PC-9 (cell line): ENCODE data around the gene PPM1H. TPM values are rescaled to one million over a fixed set of nuclear protein-coding genes. Genes with fewer than 3 reads are reported as not detected.

Experiments used
- BruUV-seq: library from RNA; stranded (reverse); fragments of 400-500 nt; replicated peaks from 2 replicates; lab custom pipeline; 2021; lab: Mats Ljungman, UMichigan
- CTCF ChIA-PET: fragments of 300-600 bp; sonication (Branson Sonifier 250); formaldehyde crosslinking; loops from one replicate; lab custom pipeline; 2022; ENCODE audit warnings: antibody characterized with exemption; lab: Charles Lee
- POLR2A ChIA-PET: fragments of 300-600 bp; sonication (Branson Sonifier 250); formaldehyde crosslinking; loops from one replicate; lab custom pipeline; 2022; ENCODE audit warnings: antibody characterized with exemption; ENCODE audit not compliant: unreplicated experiment; lab: Charles Lee
- DNase-seq, 2 experiments: peaks; one replicate each; pipeline versions ENCODE4 v3.0.0 to v3.0.0-alpha.2; 2015 to 2022; ENCODE audit warnings: mixed read lengths in 1 of 2
- H2AFZ ChIP-seq: fragments of 200-600 bp; sonication (generic); 2 replicates; pipeline ENCODE4 v1.8.1; 2017; ENCODE audit warnings: antibody characterized with exemption
- H3F3A ChIP-seq: fragments of 200-600 bp; sonication (generic); 2 replicates; pipeline ENCODE4 v1.8.1; 2017; ENCODE audit warnings: antibody characterized with exemption, mild to moderate bottlenecking, low read depth; ENCODE audit not compliant: insufficient read depth
- H3K27ac ChIP-seq: fragments of 200-600 bp; sonication (generic); 2 replicates; pipeline ENCODE4 v1.6.1; 2016; ENCODE audit warnings: mixed run types
- H3K27me3 ChIP-seq: fragments of 200-600 bp; sonication (generic); 2 replicates; pipeline ENCODE4 v1.6.1; 2016; ENCODE audit warnings: low read depth, mixed run types; ENCODE audit not compliant: insufficient read depth
- H3K36me3 ChIP-seq: fragments of 200-600 bp; sonication (generic); 2 replicates; pipeline ENCODE4 v1.6.1; 2016; ENCODE audit warnings: low read depth, mixed run types
- H3K4me1 ChIP-seq: fragments of 200-600 bp; sonication (generic); replicated peaks from 2 replicates; pipeline ENCODE4 v1.6.1; 2016; ENCODE audit warnings: mixed run types; ENCODE audit not compliant: insufficient read depth
- H3K4me2 ChIP-seq: fragments of 200-600 bp; sonication (generic); 2 replicates; pipeline ENCODE4 v1.6.1; 2017; ENCODE audit warnings: mixed run types
- H3K4me3 ChIP-seq: fragments of 200-600 bp; sonication (generic); 2 replicates; pipeline ENCODE4 v1.6.1; 2016; ENCODE audit warnings: mixed run types
- H3K79me2 ChIP-seq: fragments of 200-600 bp; sonication (generic); 2 replicates; pipeline ENCODE4 v1.6.1; 2017; ENCODE audit warnings: low read depth, mixed run types
- H3K9me2 ChIP-seq: fragments of 200-600 bp; sonication (generic); 2 replicates; pipeline ENCODE4 v1.8.1; 2017; ENCODE audit warnings: mild to moderate bottlenecking; ENCODE audit not compliant: insufficient read depth
- H3K9me3 ChIP-seq: fragments of 200-600 bp; sonication (generic); 2 replicates; pipeline ENCODE4 v1.8.1; 2016; ENCODE audit warnings: low read depth; ENCODE audit not compliant: insufficient read depth
- H4K20me1 ChIP-seq: fragments of 200-600 bp; sonication (generic); 2 replicates; pipeline ENCODE4 v1.8.1; 2017; ENCODE audit not compliant: insufficient read depth
- EZH2 ChIP-seq: fragments of 200-600 bp; sonication (generic); IDR thresholded peaks from 2 replicates; pipeline ENCODE4 v1.8.0; 2017; ENCODE audit warnings: antibody characterized with exemption, low read depth
- intact Hi-C: fragments of 100-400 bp; cut with micrococcal nuclease; formaldehyde crosslinking; loops from one replicate; pipeline ENCODE4 v1.10.0; 2022; ENCODE audit not compliant: unreplicated experiment
- total RNA-seq: library from RNA; stranded (reverse); gene quantifications from 2 replicates; pipeline ENCODE4 v1.2.3, GENCODE V29; 2021
- TF ChIP-seq, protein P1 (sequence below): fragments of 200-600 bp; sonication (generic); conservative IDR thresholded peaks from 2 replicates; pipeline ENCODE4 v1.6.1; 2017; ENCODE audit warnings: mixed run types, antibody characterized with exemption, mild to moderate bottlenecking, moderate library complexity

The PPM1H gene
- total RNA-seq, 1 experiment from 2014 or later: 11.4 TPM

GRCh38 chr12:62977883-62978282 lies 42.9 kb upstream of the PPM1H start:
- no peaks in the 10 kb centered on the region for H4K20me1 ChIP-seq
- H2AFZ ChIP-seq: no peak overlapping the region
- H3F3A ChIP-seq: no peaks in the 10 kb centered on the region
- no peaks in the 10 kb centered on the region for H3K36me3 ChIP-seq
- BruUV-seq: no TSS peak
- intact Hi-C loops: no loop called here
- H3K4me1 ChIP-seq: no peaks in the 10 kb centered on the region
- H3K4me3 ChIP-seq: no peak overlapping the region
- DNase-seq: no peak
- H3K9me3 ChIP-seq: no peaks in the 10 kb centered on the region
- no peaks in the 10 kb centered on the region for H3K79me2 ChIP-seq
- ChIA-PET POLR2A (no interaction called here), CTCF (no interaction called here)
- no peaks in the 10 kb centered on the region for H3K9me2 ChIP-seq
- H3K27me3 ChIP-seq: no peaks in the 10 kb centered on the region
- TF ChIP-seq, protein P1, sequence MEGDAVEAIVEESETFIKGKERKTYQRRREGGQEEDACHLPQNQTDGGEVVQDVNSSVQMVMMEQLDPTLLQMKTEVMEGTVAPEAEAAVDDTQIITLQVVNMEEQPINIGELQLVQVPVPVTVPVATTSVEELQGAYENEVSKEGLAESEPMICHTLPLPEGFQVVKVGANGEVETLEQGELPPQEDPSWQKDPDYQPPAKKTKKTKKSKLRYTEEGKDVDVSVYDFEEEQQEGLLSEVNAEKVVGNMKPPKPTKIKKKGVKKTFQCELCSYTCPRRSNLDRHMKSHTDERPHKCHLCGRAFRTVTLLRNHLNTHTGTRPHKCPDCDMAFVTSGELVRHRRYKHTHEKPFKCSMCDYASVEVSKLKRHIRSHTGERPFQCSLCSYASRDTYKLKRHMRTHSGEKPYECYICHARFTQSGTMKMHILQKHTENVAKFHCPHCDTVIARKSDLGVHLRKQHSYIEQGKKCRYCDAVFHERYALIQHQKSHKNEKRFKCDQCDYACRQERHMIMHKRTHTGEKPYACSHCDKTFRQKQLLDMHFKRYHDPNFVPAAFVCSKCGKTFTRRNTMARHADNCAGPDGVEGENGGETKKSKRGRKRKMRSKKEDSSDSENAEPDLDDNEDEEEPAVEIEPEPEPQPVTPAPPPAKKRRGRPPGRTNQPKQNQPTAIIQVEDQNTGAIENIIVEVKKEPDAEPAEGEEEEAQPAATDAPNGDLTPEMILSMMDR: no peak
- no peak for TF ChIP-seq EZH2
- no peak overlapping the region for H3K4me2 ChIP-seq
- no peak overlapping the region for H3K27ac ChIP-seq

GRCh38 chr12:62977418-62977817 lies 42.5 kb upstream of the PPM1H start:
- no peak for DNase-seq
- CTCF ChIA-PET: no interaction called here
- POLR2A ChIA-PET: no interaction called here

DNA sequence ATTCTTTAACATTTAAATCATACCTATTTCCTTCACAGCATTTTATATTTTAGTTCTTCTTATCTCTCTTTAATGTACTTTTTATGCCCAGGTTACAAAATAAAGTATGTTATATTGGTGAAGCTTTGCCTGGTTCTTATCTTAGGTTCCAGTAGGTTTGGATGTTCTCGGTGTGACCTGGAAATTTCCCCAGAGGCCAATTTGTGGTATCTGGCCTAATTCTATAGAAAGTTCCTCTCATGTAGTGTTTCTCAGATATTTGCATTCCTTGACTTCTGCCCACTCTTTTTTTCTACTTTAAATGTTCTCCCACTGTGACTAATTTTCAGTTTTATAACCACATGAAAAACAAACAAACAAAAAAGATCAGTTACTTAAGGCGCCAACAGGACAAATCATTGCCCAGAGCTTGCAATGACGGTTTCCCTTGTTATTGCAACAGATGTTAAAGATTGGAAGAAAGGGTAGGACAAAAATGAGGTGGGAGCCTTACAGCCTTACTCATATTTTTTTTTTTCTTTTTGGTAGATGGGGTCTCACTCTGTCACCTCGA lies 41.2 kb upstream of the PPM1H start:
- Histone ChIP-seq H3K4me1 (no peaks in the 10 kb centered on the region), H3F3A (no peaks in the 10 kb centered on the region), H3K9me2 (no peaks in the 10 kb centered on the region), H3K79me2 (no peaks in the 10 kb centered on the region), H3K4me3 (no peak overlapping the region), H3K36me3 (no peaks in the 10 kb centered on the region), H2AFZ (no peak overlapping the region), H3K27ac (no peak overlapping the region), H3K4me2 (no peak overlapping the region), H3K27me3 (no peaks in the 10 kb centered on the region), H3K9me3 (no peaks in the 10 kb centered on the region), H4K20me1 (no peaks in the 10 kb centered on the region)
- ChIA-PET CTCF (no interaction called here), POLR2A (no interaction called here)
- BruUV-seq: no TSS peak
- DNase-seq: no peak
- TF ChIP-seq, protein P1: no peak
- no peak for TF ChIP-seq EZH2
- intact Hi-C loops: no loop called here

More at GRCh38 chr12:62977418-62977817, 42.5 kb upstream of the PPM1H start:
- no peak overlapping the region for H2AFZ ChIP-seq
- H3K9me3 ChIP-seq: no peaks in the 10 kb centered on the region
- no peak overlapping the region for H3K4me3 ChIP-seq
- TF ChIP-seq EZH2: no peak
- TF ChIP-seq, protein P1: no peak
- no peaks in the 10 kb centered on the region for H3K27me3 ChIP-seq
- no peaks in the 10 kb centered on the region for H3K79me2 ChIP-seq
- intact Hi-C loops: no loop called here
- H3K4me1 ChIP-seq: no peaks in the 10 kb centered on the region
- no TSS peak for BruUV-seq
- H3K27ac ChIP-seq: no peak overlapping the region
- H4K20me1 ChIP-seq: no peaks in the 10 kb centered on the region
- no peaks in the 10 kb centered on the region for H3K9me2 ChIP-seq
- no peaks in the 10 kb centered on the region for H3F3A ChIP-seq
- H3K36me3 ChIP-seq: no peaks in the 10 kb centered on the region
- no peak overlapping the region for H3K4me2 ChIP-seq
